ENCODE results near the gene EDN2.

The EDN2 gene

GRCh38 chr1:41508290-41508689 is 23.8 kb upstream of the EDN2 start:
- no peak for TF ChIP-seq POLR2AphosphoS5 (IDR thresholded peaks at IDR 0.05; ENCODE audit: low read depth, low read length)
- TF ChIP-seq, protein P1, sequence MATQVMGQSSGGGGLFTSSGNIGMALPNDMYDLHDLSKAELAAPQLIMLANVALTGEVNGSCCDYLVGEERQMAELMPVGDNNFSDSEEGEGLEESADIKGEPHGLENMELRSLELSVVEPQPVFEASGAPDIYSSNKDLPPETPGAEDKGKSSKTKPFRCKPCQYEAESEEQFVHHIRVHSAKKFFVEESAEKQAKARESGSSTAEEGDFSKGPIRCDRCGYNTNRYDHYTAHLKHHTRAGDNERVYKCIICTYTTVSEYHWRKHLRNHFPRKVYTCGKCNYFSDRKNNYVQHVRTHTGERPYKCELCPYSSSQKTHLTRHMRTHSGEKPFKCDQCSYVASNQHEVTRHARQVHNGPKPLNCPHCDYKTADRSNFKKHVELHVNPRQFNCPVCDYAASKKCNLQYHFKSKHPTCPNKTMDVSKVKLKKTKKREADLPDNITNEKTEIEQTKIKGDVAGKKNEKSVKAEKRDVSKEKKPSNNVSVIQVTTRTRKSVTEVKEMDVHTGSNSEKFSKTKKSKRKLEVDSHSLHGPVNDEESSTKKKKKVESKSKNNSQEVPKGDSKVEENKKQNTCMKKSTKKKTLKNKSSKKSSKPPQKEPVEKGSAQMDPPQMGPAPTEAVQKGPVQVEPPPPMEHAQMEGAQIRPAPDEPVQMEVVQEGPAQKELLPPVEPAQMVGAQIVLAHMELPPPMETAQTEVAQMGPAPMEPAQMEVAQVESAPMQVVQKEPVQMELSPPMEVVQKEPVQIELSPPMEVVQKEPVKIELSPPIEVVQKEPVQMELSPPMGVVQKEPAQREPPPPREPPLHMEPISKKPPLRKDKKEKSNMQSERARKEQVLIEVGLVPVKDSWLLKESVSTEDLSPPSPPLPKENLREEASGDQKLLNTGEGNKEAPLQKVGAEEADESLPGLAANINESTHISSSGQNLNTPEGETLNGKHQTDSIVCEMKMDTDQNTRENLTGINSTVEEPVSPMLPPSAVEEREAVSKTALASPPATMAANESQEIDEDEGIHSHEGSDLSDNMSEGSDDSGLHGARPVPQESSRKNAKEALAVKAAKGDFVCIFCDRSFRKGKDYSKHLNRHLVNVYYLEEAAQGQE (IDR thresholded peaks at IDR 0.05; ENCODE audit: insufficient read depth in 1 of 2, low read depth in 2 of 2, low read length in 2 of 2), result 0 out of 4 replicates have a peak, but pooled peaks of 1 of the 2 experiments have one; percentile 16

DNA sequence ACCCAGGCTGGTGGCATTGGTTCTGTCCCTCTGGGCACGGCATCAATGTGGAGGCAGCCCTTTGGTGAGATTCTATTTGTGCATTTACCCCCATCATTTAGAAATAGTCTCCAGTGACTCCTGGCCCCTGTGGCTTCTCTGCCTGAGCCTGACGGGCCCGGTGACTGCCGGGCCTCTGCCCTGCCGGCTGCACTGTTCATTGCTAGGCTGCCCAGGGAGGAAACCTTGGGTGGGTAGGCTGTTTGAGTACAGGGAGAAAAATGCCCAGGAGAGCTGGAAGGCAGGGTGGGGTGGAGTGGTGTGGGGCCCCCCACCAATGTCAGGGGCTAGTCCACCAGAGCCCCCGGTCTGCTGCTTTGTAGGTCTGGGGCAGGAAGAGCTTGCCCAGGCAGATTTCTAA is 23.4 kb upstream of the EDN2 start:
- no peak for TF ChIP-seq TAF1 (IDR thresholded peaks at IDR 0.05; ENCODE audit: borderline replicate concordance, insufficient read depth, low read length)
- TF ChIP-seq FOXP2 (optimal IDR thresholded peaks at IDR 0.05; ENCODE audit: borderline replicate concordance, extremely low read depth, extremely low read length, insufficient read depth), result no peak
- TF ChIP-seq, protein P1 (IDR thresholded peaks at IDR 0.05; ENCODE audit: insufficient read depth in 1 of 2, low read depth in 2 of 2, low read length in 2 of 2), result no peak
- no peak for TF ChIP-seq SIN3A (IDR thresholded peaks at IDR 0.05; ENCODE audit: borderline replicate concordance, insufficient read depth, low read length)
- no peak; the same call in 1 of the 2 replicates for TF ChIP-seq POLR2AphosphoS5 (IDR thresholded peaks at IDR 0.05; ENCODE audit: low read depth, low read length)

- TF ChIP-seq POLR2AphosphoS5 (IDR thresholded peaks at IDR 0.05; ENCODE audit: low read depth, low read length) (no peak), FOXP2 (optimal IDR thresholded peaks at IDR 0.05; ENCODE audit: borderline replicate concordance, extremely low read depth, extremely low read length, insufficient read depth) (no peak), SIN3A (IDR thresholded peaks at IDR 0.05; ENCODE audit: borderline replicate concordance, insufficient read depth, low read length) (no peak), TAF1 (IDR thresholded peaks at IDR 0.05; ENCODE audit: borderline replicate concordance, insufficient read depth, low read length) (no peak)
- TF ChIP-seq, protein P1 (IDR thresholded peaks at IDR 0.05; ENCODE audit: insufficient read depth in 1 of 2, low read depth in 2 of 2, low read length in 2 of 2), result no peak
Observed at GRCh38 chr1:41507110-41507720, 22.7 kb upstream of the EDN2 start.

- TF ChIP-seq FOXP2 (optimal IDR thresholded peaks at IDR 0.05; ENCODE audit: borderline replicate concordance, extremely low read depth, extremely low read length, insufficient read depth) (peak; percentile 39), POLR2AphosphoS5 (IDR thresholded peaks at IDR 0.05; ENCODE audit: low read depth, low read length) (no peak)
- TF ChIP-seq, protein P1 (IDR thresholded peaks at IDR 0.05; ENCODE audit: insufficient read depth in 1 of 2, low read depth in 2 of 2, low read length in 2 of 2), result 0 out of 4 replicates have a peak, but pooled peaks of 1 of the 2 experiments have one; percentile 18
Observed at GRCh38 chr1:41504114-41505035, 19.9 kb upstream of the EDN2 start.

Data from PFSK-1 (cell line).